GM23338 (cell line): ENCODE data around the gene MAP2K5. TPM values are rescaled to one million over a fixed set of nuclear protein-coding genes. Genes with fewer than 3 reads are reported as not detected.
A peak's percentile ranks its signal among the peaks of the same experiment; 100 is the strongest.

Experiments
- ATAC-seq: fragments of 200-7000 bp; cut with Tn5 transposase; 3 replicates; pipeline ENCODE4 v1.9.1; 2020
- DNase-seq: peaks from one replicate; pipeline ENCODE4 v3.0.0-alpha.2; 2015; ENCODE audit warnings: low spot score
- H2AFZ ChIP-seq: fragments of 200-600 bp; sonication (generic); 2 replicates; pipeline ENCODE4 v1.8.0; 2016; ENCODE audit warnings: antibody characterized with exemption, mild to moderate bottlenecking, moderate library complexity
- H3F3A ChIP-seq: fragments of 200-600 bp; sonication (generic); replicated peaks from 2 replicates; pipeline ENCODE4 v1.8.0; 2017; ENCODE audit warnings: antibody characterized with exemption, mixed run types, low read depth
- H3K27ac ChIP-seq: fragments of 200-600 bp; sonication (generic); 2 replicates; pipeline ENCODE4 v1.6.1; 2016; ENCODE audit warnings: low read depth
- H3K27me3 ChIP-seq: fragments of 200-600 bp; sonication (generic); 2 replicates; pipeline ENCODE4 v1.8.0; 2016; ENCODE audit warnings: mild to moderate bottlenecking, mixed run types, moderate library complexity; ENCODE audit not compliant: insufficient read depth
- H3K36me3 ChIP-seq: fragments of 200-600 bp; sonication (generic); 2 replicates; pipeline ENCODE4 v1.8.0; 2016; ENCODE audit warnings: mild to moderate bottlenecking; ENCODE audit not compliant: insufficient read depth
- H3K4me1 ChIP-seq: fragments of 200-600 bp; sonication (generic); 2 replicates; pipeline ENCODE4 v1.8.0; 2016; ENCODE audit warnings: mild to moderate bottlenecking, moderate library complexity; ENCODE audit not compliant: insufficient read depth
- H3K4me2 ChIP-seq: fragments of 200-600 bp; sonication (generic); 2 replicates; pipeline ENCODE4 v1.7.1; 2017; ENCODE audit warnings: mixed run types
- H3K4me3 ChIP-seq: fragments of 200-600 bp; sonication (generic); 2 replicates; pipeline ENCODE4 v1.6.1; 2016; ENCODE audit warnings: mixed run types
- H3K79me2 ChIP-seq: fragments of 200-600 bp; sonication (generic); replicated peaks from 2 replicates; pipeline ENCODE4 v1.8.0; 2017; ENCODE audit warnings: mild to moderate bottlenecking; ENCODE audit not compliant: insufficient read depth
- H3K9me2 ChIP-seq: fragments of 200-600 bp; sonication (generic); 2 replicates; pipeline ENCODE4 v1.8.0; 2017; ENCODE audit not compliant: insufficient read depth
- H4K20me1 ChIP-seq: fragments of 200-600 bp; sonication (generic); replicated peaks from 2 replicates; pipeline ENCODE4 v1.8.0; 2017; ENCODE audit warnings: mild to moderate bottlenecking; ENCODE audit not compliant: insufficient read depth
- H3K27ac Mint-ChIP-seq: 2 replicates; pipeline ENCODE4 v1.8.0; 2020; ENCODE audit warnings: inconsistent platforms, mild to moderate bottlenecking, moderate library complexity, mixed read lengths
- H3K27me3 Mint-ChIP-seq: 3 replicates; pipeline ENCODE4 v1.8.0; 2022; ENCODE audit warnings: low read depth, mild to moderate bottlenecking, moderate library complexity, mixed read lengths, inconsistent platforms; ENCODE audit not compliant: insufficient read depth, poor library complexity
- H3K36me3 Mint-ChIP-seq: 3 replicates; pipeline ENCODE4 v1.8.0; 2021; ENCODE audit warnings: low read depth, mild to moderate bottlenecking, inconsistent platforms, moderate library complexity, mixed read lengths
- H3K4me1 Mint-ChIP-seq: 3 replicates; pipeline ENCODE4 v1.8.0; 2020; ENCODE audit warnings: mild to moderate bottlenecking, inconsistent platforms, mixed read lengths
- H3K4me3 Mint-ChIP-seq: 3 replicates; pipeline ENCODE4 v1.8.0; 2021; ENCODE audit warnings: moderate library complexity, mild to moderate bottlenecking, inconsistent platforms, mixed read lengths
- H3K9me3 Mint-ChIP-seq: 3 replicates; pipeline ENCODE4 v1.8.0; 2020; ENCODE audit warnings: moderate library complexity, mild to moderate bottlenecking, inconsistent platforms, mixed read lengths
- CREB1 ChIP-seq: fragments of 250-450 bp; sonication (Bioruptor Pico); IDR thresholded peaks from 2 replicates; pipeline ENCODE4 v1.5.0; 2020; ENCODE audit warnings: low read depth, mild to moderate bottlenecking, moderate library complexity
- EZH2 ChIP-seq: fragments of 200-600 bp; sonication (generic); IDR thresholded peaks from one replicate; pipeline ENCODE4 v1.8.0; 2017; ENCODE audit warnings: antibody characterized with exemption, mild to moderate bottlenecking, low read depth; ENCODE audit not compliant: unreplicated experiment
- EZH2phosphoT487 ChIP-seq: fragments of 200-600 bp; sonication (generic); IDR thresholded peaks from one replicate; pipeline ENCODE4 v1.8.1; 2018; ENCODE audit warnings: antibody characterized with exemption; ENCODE audit not compliant: unreplicated experiment
- JUNB ChIP-seq: IDR thresholded peaks from one replicate; pipeline ENCODE4 v1.6.1; 2016; ENCODE audit warnings: antibody characterized with exemption; ENCODE audit not compliant: unreplicated experiment
- NANOG ChIP-seq: IDR thresholded peaks from 2 replicates; pipeline ENCODE4 v1.6.1; 2016; ENCODE audit warnings: antibody characterized with exemption, borderline replicate concordance
- POLR2AphosphoS5 ChIP-seq: IDR thresholded peaks from 2 replicates; pipeline ENCODE4 v1.6.1; 2016; ENCODE audit warnings: antibody characterized with exemption, low read depth
- STAT1 ChIP-seq: IDR thresholded peaks from one replicate; pipeline ENCODE4 v1.6.1; 2016; ENCODE audit warnings: antibody characterized with exemption; ENCODE audit not compliant: unreplicated experiment
- ZNF114 ChIP-seq: fragments of 250-450 bp; sonication (Bioruptor Pico); IDR thresholded peaks from 2 replicates; pipeline ENCODE4 v1.5.0; 2020; ENCODE audit warnings: mild to moderate bottlenecking, moderate library complexity
- ZNF331 ChIP-seq: fragments of 250-450 bp; sonication (Bioruptor Pico); IDR thresholded peaks from 2 replicates; pipeline ENCODE4 v1.5.0; 2020; ENCODE audit warnings: low read depth, mild to moderate bottlenecking, moderate library complexity
- polyA plus RNA-seq: library from polyadenylated mRNA; unstranded; fragments of >200 nt; fragmentation: Nextera tagmentation; extraction: Ambion mirVana; gene quantifications from 2 replicates; pipeline ENCODE4 v1.2.1, GENCODE V29; 2016
- total RNA-seq: library from RNA; depleted of rRNA; stranded (reverse); fragments of >200 nt; shearing (Covaris generic); gene quantifications from 2 replicates; pipeline ENCODE4 v1.2.3, GENCODE V29; 2014
- TF ChIP-seq, protein P1 (sequence below), 2 experiments: fragments of 200-600 bp in 1 of 2; sonication (generic) in 1 of 2; conservative IDR thresholded peaks; 2 replicates each; pipeline versions ENCODE4 v1.5.1 to v1.6.1; 2016 to 2017; ENCODE audit warnings: antibody characterized with exemption in 2 of 2, low read depth in 2 of 2, mild to moderate bottlenecking in 2 of 2, moderate library complexity in 1 of 2
- TF ChIP-seq, protein P2 (sequence below): IDR thresholded peaks from 2 replicates; pipeline ENCODE4 v1.6.1; 2016; ENCODE audit warnings: antibody characterized with exemption
- TF ChIP-seq, protein P3 (sequence below): fragments of 250-450 bp; sonication (Bioruptor Pico); IDR thresholded peaks from 2 replicates; pipeline ENCODE4 v1.5.0; 2020; ENCODE audit warnings: mild to moderate bottlenecking, moderate library complexity
- TF ChIP-seq, protein P4 (sequence below): IDR thresholded peaks from one replicate; pipeline ENCODE4 v1.6.1; 2018; ENCODE audit warnings: antibody characterized with exemption; ENCODE audit not compliant: unreplicated experiment

MAP2K5 gene
- total and polyA plus RNA-seq, 2 experiments from 2014 or later = 6.5 to 13.6 TPM

DNA sequence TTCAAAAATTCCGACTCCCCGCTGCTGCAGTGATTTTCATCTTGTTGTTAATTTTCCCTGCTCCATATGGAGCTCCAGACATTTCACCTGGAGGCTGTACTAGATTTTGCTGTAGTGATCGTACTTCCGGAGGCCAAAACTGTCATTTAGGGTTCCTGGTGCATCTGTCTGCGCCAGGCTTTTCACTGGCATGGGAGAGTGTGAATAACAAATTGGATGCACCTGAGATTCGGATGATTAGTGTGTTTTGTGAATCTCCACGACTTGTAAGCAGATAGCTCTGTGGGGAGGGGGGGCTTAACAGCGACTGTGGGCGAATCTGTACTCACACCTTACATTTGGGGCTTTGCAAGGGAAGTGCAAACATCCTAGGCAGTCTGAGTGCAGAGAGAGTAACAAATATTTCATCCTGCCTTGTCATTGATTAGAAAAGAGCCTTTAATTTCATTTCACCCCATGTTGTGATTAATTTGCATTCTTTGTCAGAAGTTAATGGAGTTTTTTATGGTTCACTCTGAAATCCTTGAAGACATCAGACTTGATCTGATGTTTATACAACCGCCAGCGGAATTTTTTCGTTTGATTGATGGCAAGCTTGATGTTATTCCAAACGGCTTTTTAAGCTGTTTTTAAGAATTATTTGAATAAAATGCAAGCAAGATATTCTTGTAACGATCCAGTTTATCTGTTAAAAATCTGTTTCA lies 190.3 kb downstream of the MAP2K5 start:
- peak; percentile 26; the same call in 1 of the 3 replicates for ATAC-seq
- Histone ChIP-seq H3K79me2 (no peaks in the 10 kb centered on the region), H3K27ac (no peak overlapping the region), H3K4me1 (peaks cover 46% of the 10 kb centered on the region), H3K4me3 (no peak overlapping the region), H3K27me3 (no peaks in the 10 kb centered on the region), H3F3A (no peaks in the 10 kb centered on the region), H2AFZ (no peak overlapping the region), H3K36me3 (no peaks in the 10 kb centered on the region), H3K9me2 (no peaks in the 10 kb centered on the region), H3K4me2 (0 out of 2 replicates have a peak overlapping the region, but pooled peaks have one; percentile 31), H4K20me1 (no peaks in the 10 kb centered on the region)
- Mint-ChIP-seq H3K36me3 (no peaks in the 10 kb centered on the region), H3K27ac (no peak overlapping the region), H3K27me3 (peaks cover 1% of the 10 kb centered on the region), H3K4me3 (no peak overlapping the region), H3K9me3 (no peaks in the 10 kb centered on the region), H3K4me1 (peaks cover 46% of the 10 kb centered on the region)
- no peak for DNase-seq
- TF ChIP-seq, protein P1, sequence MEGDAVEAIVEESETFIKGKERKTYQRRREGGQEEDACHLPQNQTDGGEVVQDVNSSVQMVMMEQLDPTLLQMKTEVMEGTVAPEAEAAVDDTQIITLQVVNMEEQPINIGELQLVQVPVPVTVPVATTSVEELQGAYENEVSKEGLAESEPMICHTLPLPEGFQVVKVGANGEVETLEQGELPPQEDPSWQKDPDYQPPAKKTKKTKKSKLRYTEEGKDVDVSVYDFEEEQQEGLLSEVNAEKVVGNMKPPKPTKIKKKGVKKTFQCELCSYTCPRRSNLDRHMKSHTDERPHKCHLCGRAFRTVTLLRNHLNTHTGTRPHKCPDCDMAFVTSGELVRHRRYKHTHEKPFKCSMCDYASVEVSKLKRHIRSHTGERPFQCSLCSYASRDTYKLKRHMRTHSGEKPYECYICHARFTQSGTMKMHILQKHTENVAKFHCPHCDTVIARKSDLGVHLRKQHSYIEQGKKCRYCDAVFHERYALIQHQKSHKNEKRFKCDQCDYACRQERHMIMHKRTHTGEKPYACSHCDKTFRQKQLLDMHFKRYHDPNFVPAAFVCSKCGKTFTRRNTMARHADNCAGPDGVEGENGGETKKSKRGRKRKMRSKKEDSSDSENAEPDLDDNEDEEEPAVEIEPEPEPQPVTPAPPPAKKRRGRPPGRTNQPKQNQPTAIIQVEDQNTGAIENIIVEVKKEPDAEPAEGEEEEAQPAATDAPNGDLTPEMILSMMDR (conservative IDR thresholded peaks at IDR 0.05; ENCODE audit: low read depth in 2 of 2) = no peak
- TF ChIP-seq EZH2phosphoT487 = no peak
- no peak for TF ChIP-seq STAT1
- TF ChIP-seq, protein P2, sequence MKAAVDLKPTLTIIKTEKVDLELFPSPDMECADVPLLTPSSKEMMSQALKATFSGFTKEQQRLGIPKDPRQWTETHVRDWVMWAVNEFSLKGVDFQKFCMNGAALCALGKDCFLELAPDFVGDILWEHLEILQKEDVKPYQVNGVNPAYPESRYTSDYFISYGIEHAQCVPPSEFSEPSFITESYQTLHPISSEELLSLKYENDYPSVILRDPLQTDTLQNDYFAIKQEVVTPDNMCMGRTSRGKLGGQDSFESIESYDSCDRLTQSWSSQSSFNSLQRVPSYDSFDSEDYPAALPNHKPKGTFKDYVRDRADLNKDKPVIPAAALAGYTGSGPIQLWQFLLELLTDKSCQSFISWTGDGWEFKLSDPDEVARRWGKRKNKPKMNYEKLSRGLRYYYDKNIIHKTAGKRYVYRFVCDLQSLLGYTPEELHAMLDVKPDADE = no peak
- TF ChIP-seq EZH2 = no peak
- no peak for TF ChIP-seq ZNF114 (CRISPR knock-in tag)
- TF ChIP-seq CREB1 (CRISPR knock-in tag) = no peak
- TF ChIP-seq NANOG = no peak
- no peak for TF ChIP-seq POLR2AphosphoS5
- TF ChIP-seq, protein P3, sequence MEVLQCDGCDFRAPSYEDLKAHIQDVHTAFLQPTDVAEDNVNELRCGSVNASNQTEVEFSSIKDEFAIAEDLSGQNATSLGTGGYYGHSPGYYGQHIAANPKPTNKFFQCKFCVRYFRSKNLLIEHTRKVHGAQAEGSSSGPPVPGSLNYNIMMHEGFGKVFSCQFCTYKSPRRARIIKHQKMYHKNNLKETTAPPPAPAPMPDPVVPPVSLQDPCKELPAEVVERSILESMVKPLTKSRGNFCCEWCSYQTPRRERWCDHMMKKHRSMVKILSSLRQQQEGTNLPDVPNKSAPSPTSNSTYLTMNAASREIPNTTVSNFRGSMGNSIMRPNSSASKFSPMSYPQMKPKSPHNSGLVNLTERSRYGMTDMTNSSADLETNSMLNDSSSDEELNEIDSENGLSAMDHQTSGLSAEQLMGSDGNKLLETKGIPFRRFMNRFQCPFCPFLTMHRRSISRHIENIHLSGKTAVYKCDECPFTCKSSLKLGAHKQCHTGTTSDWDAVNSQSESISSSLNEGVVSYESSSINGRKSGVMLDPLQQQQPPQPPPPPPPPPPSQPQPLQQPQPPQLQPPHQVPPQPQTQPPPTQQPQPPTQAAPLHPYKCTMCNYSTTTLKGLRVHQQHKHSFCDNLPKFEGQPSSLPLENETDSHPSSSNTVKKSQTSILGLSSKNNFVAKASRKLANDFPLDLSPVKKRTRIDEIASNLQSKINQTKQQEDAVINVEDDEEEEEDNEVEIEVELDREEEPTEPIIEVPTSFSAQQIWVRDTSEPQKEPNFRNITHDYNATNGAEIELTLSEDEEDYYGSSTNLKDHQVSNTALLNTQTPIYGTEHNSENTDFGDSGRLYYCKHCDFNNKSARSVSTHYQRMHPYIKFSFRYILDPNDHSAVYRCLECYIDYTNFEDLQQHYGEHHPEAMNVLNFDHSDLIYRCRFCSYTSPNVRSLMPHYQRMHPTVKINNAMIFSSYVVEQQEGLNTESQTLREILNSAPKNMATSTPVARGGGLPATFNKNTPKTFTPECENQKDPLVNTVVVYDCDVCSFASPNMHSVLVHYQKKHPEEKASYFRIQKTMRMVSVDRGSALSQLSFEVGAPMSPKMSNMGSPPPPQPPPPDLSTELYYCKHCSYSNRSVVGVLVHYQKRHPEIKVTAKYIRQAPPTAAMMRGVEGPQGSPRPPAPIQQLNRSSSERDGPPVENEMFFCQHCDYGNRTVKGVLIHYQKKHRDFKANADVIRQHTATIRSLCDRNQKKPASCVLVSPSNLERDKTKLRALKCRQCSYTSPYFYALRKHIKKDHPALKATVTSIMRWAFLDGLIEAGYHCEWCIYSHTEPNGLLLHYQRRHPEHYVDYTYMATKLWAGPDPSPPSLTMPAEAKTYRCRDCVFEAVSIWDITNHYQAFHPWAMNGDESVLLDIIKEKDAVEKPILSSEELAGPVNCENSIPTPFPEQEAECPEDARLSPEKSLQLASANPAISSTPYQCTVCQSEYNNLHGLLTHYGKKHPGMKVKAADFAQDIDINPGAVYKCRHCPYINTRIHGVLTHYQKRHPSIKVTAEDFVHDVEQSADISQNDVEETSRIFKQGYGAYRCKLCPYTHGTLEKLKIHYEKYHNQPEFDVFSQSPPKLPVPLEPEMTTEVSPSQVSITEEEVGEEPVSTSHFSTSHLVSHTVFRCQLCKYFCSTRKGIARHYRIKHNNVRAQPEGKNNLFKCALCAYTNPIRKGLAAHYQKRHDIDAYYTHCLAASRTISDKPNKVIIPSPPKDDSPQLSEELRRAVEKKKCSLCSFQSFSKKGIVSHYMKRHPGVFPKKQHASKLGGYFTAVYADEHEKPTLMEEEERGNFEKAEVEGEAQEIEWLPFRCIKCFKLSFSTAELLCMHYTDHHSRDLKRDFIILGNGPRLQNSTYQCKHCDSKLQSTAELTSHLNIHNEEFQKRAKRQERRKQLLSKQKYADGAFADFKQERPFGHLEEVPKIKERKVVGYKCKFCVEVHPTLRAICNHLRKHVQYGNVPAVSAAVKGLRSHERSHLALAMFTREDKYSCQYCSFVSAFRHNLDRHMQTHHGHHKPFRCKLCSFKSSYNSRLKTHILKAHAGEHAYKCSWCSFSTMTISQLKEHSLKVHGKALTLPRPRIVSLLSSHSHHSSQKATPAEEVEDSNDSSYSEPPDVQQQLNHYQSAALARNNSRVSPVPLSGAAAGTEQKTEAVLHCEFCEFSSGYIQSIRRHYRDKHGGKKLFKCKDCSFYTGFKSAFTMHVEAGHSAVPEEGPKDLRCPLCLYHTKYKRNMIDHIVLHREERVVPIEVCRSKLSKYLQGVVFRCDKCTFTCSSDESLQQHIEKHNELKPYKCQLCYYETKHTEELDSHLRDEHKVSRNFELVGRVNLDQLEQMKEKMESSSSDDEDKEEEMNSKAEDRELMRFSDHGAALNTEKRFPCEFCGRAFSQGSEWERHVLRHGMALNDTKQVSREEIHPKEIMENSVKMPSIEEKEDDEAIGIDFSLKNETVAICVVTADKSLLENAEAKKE (CRISPR knock-in tag) = no peak
- TF ChIP-seq, protein P4, sequence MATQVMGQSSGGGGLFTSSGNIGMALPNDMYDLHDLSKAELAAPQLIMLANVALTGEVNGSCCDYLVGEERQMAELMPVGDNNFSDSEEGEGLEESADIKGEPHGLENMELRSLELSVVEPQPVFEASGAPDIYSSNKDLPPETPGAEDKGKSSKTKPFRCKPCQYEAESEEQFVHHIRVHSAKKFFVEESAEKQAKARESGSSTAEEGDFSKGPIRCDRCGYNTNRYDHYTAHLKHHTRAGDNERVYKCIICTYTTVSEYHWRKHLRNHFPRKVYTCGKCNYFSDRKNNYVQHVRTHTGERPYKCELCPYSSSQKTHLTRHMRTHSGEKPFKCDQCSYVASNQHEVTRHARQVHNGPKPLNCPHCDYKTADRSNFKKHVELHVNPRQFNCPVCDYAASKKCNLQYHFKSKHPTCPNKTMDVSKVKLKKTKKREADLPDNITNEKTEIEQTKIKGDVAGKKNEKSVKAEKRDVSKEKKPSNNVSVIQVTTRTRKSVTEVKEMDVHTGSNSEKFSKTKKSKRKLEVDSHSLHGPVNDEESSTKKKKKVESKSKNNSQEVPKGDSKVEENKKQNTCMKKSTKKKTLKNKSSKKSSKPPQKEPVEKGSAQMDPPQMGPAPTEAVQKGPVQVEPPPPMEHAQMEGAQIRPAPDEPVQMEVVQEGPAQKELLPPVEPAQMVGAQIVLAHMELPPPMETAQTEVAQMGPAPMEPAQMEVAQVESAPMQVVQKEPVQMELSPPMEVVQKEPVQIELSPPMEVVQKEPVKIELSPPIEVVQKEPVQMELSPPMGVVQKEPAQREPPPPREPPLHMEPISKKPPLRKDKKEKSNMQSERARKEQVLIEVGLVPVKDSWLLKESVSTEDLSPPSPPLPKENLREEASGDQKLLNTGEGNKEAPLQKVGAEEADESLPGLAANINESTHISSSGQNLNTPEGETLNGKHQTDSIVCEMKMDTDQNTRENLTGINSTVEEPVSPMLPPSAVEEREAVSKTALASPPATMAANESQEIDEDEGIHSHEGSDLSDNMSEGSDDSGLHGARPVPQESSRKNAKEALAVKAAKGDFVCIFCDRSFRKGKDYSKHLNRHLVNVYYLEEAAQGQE = no peak
- no peak for TF ChIP-seq ZNF331
- no peak for TF ChIP-seq JUNB
